LNCaP clone FGC (cell line): ENCODE measurements around the gene NKD2.

ENCODE experiments used
- DNase-seq: peaks from one replicate; pipeline ENCODE4 v3.0.0-alpha.2; 2011; ENCODE audit warnings: low read depth
- H3K4me3 ChIP-seq: 2 replicates; pipeline ENCODE4 v1.5.1; 2011; ENCODE audit warnings: mild to moderate bottlenecking, low read depth, low read length, control low read depth
- TF ChIP-seq, protein P1 (sequence below): IDR thresholded peaks from 2 replicates; pipeline ENCODE4 v1.5.1; 2012; ENCODE audit warnings: mild to moderate bottlenecking; ENCODE audit not compliant: control insufficient read depth, insufficient read depth; ENCODE audit errors: extremely low read depth

The NKD2 gene

DNA sequence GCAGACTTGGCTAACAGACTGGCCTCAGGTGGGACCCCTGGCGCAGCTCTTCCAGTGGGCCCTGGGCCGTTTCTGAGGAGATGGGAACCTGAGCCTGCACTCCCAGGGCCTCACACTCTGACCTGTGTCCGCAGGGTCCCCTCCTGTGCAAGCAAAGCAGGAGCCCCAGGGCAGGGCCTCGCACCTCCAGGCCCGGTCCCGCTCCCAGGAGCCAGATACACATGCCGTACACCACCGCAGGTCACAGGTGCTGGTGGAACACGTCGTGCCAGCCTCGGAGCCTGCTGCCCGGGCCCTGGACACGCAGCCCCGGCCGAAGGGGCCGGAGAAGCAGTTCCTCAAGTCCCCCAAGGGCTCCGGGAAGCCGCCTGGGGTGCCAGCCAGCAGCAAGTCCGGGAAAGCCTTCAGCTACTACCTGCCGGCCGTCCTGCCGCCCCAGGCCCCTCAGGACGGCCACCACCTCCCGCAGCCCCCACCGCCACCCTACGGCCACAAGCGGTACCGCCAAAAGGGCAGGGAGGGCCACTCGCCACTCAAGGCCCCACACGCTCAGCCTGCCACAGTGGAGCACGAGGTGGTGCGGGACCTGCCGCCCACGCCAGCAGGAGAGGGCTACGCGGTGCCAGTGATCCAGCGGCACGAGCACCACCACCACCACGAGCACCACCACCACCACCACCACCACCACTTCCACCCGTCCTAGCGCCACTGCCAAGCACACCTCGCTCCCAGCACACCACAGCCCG lies 29.2 kb downstream of the NKD2 start:
- DNase-seq: no peak
- no peak overlapping the region for H3K4me3 ChIP-seq
- TF ChIP-seq, protein P1, sequence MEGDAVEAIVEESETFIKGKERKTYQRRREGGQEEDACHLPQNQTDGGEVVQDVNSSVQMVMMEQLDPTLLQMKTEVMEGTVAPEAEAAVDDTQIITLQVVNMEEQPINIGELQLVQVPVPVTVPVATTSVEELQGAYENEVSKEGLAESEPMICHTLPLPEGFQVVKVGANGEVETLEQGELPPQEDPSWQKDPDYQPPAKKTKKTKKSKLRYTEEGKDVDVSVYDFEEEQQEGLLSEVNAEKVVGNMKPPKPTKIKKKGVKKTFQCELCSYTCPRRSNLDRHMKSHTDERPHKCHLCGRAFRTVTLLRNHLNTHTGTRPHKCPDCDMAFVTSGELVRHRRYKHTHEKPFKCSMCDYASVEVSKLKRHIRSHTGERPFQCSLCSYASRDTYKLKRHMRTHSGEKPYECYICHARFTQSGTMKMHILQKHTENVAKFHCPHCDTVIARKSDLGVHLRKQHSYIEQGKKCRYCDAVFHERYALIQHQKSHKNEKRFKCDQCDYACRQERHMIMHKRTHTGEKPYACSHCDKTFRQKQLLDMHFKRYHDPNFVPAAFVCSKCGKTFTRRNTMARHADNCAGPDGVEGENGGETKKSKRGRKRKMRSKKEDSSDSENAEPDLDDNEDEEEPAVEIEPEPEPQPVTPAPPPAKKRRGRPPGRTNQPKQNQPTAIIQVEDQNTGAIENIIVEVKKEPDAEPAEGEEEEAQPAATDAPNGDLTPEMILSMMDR: no peak

DNA sequence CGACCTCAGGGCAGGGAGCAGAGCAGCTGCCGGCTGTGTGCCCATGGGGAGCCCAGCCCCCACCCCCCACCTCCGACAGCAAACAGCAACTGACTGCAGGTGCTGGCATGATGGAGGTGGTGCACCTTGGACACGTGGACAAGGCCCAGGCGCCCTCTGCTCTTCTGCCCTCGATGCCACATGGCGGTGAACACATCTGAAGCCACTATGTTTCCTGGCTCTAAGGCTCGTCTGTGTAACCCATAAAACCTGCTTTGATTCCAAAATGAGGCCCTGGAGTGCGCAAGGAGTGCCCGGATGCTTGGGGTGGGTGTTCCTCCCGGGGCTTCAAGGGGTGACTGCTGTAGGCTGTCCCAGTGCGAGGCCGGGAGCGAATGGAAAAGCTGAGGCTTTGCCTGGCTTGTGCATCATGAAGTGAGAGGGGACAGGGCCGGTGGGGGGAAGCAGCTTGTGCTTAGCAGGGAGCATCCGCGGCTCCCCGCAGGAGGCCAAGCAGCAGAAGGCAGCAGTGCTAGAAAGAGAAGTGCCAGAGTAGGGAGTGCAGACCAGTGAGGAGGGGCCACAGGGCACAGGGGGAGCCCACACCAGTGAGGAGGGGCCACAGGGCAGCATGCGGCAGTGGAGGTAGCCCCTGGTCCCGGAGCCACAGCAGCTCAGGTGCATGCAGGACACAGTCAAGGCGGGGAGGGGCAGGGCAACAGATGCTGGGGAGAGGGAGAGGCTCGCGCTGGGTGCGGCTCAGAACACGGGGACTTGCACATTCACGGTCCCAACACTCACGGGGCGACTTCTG lies 30.0 kb downstream of the NKD2 start:
- no peak overlapping the region for H3K4me3 ChIP-seq
- DNase-seq: no peak
- TF ChIP-seq, protein P1: no peak

DNA sequence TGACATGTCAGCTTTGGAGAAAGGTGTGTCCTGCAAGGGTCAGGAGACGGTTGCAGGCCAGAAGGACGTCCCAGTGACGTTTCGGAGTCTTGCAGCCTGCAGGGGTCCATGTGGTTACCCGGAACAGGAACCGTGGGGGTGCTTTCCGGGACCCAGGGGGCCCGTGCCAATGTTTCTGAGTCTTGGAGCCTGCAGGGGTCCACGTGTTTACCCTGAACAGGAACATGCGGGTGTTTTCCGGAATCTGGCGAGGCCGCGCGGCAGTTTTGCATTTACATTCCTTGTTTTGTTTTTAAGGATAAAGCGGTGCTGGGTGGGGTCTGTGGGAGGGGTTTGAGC lies 30.6 kb downstream of the NKD2 start:
- TF ChIP-seq, protein P1: no peak
- DNase-seq: no peak
- H3K4me3 ChIP-seq: no peak overlapping the region

DNA sequence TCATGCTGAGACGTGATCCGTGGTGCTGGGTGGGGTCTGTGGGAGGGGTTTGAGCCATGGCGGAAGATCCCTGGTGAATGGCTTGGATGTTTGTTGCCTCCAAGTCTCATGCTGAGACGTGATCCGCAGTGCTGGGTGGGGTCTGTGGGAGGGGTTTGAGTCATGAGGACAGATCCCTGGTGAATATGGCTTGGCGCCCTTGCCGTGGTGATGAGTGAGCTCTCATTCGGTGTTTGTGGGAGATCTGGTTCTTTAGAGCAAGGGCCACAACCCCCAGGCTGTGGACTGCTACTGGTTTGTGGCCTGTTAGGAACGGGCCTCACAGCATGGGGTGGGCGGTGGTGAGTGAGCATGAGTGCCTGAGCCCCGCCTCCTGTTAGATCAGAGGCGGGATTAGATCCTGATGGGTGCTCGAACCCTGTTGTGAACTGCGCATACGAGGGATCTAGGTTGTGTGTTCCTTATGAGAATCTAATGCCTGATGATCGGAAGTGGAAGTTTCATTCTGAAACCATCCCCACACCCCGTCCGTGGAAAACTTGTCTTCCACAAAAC lies 31.2 kb downstream of the NKD2 start:
- TF ChIP-seq, protein P1: no peak
- no peak for DNase-seq
- no peak overlapping the region for H3K4me3 ChIP-seq

DNA sequence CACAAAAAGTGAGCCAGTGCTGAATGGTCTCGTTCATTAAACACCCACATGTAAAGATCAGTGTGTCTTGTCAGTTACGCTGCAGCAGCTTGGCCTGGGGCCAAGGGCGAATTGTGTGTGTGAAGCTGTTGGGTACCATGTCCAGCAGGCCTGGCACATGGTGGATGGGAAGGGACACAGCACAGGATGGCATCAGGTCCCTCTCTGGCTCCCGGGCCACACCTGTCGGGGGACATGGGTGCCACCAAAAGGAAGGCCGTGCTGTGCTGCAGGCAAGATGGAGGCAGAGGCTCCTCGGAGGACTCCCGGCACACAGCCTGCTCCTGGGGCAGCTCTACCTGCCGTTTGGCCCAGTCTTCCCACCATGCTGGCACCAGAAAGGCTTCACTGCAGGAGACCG lies 32.0 kb downstream of the NKD2 start:
- DNase-seq: no peak
- TF ChIP-seq, protein P1: no peak
- H3K4me3 ChIP-seq: no peak overlapping the region

DNA sequence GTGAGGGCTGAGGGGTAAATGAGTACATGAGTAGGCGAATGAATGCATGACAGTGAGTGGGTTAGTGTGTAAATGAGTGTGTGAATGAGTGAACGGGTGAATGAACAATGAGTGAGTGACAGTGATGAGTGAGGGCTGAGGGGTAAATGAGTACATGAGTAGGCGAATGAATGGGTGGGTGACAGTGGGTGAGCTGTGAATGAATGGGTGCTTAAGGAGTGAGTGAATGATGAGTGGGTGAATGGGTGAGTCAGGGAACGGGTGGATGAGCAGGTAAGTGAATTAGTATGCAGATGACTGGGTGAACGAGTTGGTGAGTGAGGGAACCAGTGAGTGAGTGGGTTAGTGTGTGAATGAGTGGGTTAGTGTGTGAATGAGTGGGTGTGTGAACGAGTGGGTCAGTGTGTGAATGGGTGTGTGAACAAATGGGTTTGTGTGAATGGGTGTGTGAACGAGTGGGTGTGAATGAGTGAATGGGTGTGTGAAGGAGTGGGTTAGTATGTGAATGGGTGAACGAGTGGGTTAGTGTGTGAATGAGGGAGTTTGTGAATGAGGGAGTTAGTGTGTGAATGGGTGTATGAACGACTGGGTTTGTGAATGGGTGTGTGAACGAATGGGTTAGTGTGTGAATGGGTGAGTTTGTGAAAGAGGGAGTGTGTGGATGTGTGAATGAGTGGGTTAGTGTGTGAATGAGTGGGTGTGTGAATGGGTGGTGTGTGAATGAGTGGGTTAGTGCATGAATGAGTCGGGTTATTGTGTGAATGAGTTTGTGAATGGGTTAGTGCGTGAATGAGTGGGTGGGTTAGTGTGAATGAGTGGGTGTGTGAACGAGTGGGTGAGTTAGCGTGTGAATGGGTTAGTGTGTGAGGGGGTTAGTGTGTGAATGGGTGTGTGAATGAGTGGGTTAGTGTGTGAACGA lies 32.9 kb downstream of the NKD2 start:
- TF ChIP-seq, protein P1: no peak
- no peak for DNase-seq
- H3K4me3 ChIP-seq: no peak overlapping the region
